GM12892 (cell line): ENCODE measurements around the gene SFRP5.

Experiments used
- POLR2A ChIP-seq: IDR thresholded peaks from 2 replicates; pipeline ENCODE4 v1.6.1; 2011; ENCODE audit warnings: low read depth, low read length, control low read depth
- POLR2AphosphoS5 ChIP-seq: IDR thresholded peaks from 2 replicates; pipeline ENCODE4 v1.6.1; 2011; ENCODE audit warnings: low read depth, low read length, control low read depth

- TF ChIP-seq POLR2AphosphoS5: no peak
- no peak for TF ChIP-seq POLR2A
Measured at GRCh38 chr10:97800474-97800873, 28.7 kb upstream of the SFRP5 start.
